ENCODE data around the gene ST3GAL5. TPM values are rescaled to one million over a fixed set of nuclear protein-coding genes. Genes with fewer than 3 reads are reported as not detected.
A peak's percentile ranks its signal among the peaks of the same experiment; 100 is the strongest.

The ST3GAL5 gene
- total RNA-seq, 1 donor from 2014 or later, result 7.7 TPM

DNA sequence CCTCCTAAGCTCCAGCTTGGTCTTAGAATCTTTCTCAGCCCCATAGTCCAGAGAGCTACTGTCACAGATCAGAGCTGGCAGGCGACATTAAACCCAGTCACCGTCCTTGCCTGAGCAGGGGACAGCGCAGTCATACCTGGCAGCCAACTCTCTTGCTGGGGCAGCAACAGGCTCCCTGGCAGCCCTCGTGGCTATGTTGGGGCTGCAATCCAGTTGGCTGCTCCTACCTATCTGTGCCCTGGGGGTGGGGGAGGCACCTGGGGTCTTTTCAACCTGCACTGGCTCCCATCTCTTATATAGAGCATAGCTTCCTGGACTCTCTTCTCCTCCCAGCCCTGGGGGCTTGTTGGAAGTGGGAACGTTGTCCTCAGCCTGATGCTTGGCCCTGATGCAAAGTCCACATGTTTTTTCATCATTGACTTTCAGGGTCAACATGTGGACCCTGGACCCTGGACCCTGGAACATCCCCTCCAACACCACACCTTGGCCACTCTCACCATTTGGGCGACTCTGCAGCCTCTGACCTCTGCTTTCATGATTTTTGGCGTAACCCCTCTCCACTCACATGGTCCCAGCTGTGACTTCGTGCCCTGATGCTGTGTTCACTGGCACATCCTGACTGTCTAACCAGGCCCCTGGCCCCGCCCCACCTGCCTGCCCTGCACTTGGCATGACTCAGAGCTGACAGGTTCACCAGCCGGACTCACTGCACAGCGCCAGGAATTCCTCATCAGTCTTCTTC is 89.4 kb downstream of the ST3GAL5 start:
- ATAC-seq, result peak; percentile 75
- peak; percentile 71 for DNase-seq
- intact Hi-C loops (cut with micrococcal nuclease), result no loop called here

GRCh38 chr2:85797921-85798320 is 90.9 kb downstream of the ST3GAL5 start:
- ATAC-seq (peak; percentile 61), DNase-seq (no peak)
- intact Hi-C loops (cut with micrococcal nuclease), result no loop called here

- ATAC-seq (no peak), DNase-seq (no peak)
- intact Hi-C loops (cut with micrococcal nuclease), result no loop called here
These were observed 91.5 kb downstream of the ST3GAL5 start for GRCh38 chr2:85797263-85797660.

DNA sequence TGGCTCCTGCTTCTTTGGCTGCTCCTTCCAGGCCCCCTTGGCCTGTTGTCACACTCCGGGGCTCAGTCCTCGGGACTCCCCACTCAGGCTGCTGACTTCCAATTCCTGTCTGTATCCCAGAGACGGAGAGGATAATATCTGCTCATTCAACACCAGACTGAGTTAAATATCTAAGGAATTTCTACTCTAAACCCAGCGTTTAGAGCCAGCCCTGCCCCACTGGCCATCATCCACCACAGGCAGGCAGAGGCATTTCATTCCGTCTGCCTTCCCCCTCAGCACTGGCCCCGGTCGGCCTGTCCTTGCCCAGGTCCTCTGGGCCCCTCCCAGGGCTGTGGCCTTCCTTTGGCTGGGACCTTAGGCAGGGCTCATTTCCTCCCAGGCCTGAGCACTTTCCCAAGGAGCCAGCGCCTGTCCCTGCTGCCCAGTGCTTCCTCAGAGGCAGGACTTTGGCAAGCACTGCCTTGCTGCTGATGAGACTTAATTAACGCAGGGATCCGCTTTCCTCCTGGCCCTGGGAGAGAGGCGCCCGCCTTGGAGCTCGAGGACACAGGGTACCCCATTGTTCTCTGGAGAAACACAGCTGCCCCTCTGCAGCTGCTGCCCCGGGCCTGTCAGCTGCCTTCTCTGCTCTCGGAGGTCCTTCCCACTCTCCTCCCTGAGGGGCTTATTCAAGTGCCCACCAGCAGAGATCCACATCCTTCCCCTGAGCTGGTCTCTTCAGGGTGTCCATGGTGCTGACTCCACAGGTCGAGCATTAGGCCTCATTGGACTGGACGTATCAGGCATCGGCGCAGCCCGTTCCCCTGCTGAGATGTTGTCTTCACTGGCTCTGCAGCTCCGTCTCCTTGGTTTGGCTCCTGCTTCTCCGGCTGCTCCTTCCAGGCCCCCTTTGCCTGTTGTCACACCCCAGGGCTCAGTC is 92.2 kb downstream of the ST3GAL5 start:
- DNase-seq (peak; percentile 64), ATAC-seq (peak; percentile 54)
- intact Hi-C loops (cut with micrococcal nuclease), result no loop called here

GRCh38 chr2:85796046-85796340 is 92.8 kb downstream of the ST3GAL5 start:
- ATAC-seq (no peak), DNase-seq (peak; percentile 35)
- intact Hi-C loops (cut with micrococcal nuclease), result no loop called here

DNA sequence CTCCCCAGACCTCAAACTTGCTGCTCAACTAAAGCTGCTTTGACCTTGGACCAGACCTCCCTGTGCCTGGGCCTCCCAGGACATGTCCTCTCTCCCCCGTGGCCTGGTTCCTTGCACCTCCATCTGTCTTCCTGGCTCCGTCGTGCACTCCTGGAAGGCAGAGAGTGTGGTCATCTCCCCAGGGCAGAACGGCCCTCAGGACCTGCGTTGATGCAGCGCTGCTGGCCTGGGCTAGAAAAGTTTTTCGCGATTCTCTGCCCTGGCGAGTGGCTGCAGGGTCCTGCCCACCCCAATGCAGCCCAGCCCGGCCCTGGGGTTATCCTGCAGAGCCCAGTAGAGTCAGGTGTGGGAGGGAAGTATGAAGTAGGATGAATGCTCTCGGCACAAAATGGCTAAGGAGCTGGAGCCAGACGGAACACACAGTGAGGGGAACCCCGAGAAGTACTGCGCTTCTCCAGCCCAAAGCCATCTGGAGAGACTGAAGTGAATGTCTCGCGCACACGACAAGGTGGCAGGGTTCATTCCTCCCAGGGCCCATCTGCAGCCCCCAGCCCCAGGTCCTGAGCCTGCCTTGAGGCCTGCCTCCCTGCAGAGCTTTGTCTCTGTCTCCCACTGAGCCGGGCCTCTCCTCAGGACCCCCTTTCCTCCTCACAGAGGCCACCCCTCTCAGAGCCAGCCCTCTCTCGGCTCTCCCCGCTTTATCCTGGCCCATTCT is 93.3 kb downstream of the ST3GAL5 start:
- intact Hi-C loops (cut with micrococcal nuclease), result no loop called here
- ATAC-seq (no peak), DNase-seq (peak; percentile 28)

DNA sequence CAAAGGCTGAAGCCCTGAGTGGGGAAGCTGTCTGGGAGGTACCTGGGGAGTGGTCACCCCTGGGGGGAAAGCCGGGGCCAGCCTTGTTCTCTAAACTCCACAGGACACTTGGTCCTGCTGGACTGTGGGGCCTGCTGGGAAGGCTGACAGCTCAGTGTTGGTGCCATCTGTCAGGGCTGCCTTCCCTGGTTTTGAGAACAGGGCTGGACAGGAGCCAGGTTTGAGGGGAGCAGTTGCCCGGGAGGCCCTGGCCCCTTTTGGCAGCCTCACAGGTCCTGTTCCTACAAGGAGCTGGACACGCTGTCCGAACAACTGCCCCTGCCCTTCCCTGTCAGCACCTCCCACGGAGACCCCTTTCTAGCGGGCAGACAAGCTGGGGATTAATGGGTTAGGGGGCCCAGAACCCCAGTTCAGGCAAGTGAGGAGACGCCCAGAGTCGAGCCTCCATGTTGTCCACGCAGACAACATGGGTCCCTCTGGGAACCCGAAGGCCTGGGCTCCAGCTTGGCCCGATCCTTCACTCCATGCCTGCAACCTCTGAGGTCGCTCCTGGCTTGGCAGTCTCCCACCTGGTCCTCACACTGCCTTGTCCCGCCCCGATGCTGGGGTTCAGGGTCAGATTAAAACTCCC is 94.2 kb downstream of the ST3GAL5 start:
- DNase-seq (peak; percentile 51), ATAC-seq (peak; percentile 2)
- intact Hi-C loops (cut with micrococcal nuclease), result no loop called here

DNA sequence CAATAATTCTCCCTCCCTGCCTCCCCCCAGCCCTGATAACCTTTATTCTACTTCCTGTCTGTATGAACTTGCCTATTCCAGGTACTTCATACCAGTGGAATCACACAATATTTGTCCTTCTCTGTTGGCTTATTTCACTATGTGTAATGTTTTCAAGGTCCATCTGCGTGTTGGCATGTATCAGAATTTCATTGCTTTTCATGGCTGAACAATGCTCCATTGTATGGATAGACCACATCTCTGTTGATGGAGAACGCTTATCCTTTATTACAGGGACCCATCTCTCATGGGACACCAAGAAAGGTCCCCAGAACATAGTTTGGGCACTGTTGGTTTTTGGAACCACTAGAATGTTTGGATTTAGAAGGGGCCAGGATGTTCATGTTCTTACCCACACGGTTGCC is 94.8 kb downstream of the ST3GAL5 start:
- ATAC-seq, result no peak
- DNase-seq, result no peak
- intact Hi-C loops (cut with micrococcal nuclease), result no loop called here

DNA sequence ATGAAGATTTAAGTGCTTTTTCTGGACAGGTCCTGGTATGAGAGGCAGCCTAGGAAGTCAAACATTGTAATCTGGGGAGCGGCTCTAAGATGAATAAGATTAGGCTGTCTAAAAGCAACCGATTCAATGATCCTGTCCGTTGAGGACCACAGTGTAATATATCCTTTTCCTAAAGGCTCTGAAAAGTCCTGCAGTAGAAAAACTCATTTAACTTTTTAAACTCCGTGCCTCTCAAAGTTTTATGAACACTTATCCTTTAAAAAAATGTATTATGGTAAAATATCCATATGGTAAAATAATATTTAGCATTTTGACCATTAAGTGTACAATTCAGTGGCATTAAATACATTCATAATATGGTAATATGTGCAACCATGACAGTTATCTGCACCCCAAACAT is 95.2 kb downstream of the ST3GAL5 start:
- no peak for ATAC-seq
- DNase-seq, result no peak
- intact Hi-C loops (cut with micrococcal nuclease), result no loop called here

DNA sequence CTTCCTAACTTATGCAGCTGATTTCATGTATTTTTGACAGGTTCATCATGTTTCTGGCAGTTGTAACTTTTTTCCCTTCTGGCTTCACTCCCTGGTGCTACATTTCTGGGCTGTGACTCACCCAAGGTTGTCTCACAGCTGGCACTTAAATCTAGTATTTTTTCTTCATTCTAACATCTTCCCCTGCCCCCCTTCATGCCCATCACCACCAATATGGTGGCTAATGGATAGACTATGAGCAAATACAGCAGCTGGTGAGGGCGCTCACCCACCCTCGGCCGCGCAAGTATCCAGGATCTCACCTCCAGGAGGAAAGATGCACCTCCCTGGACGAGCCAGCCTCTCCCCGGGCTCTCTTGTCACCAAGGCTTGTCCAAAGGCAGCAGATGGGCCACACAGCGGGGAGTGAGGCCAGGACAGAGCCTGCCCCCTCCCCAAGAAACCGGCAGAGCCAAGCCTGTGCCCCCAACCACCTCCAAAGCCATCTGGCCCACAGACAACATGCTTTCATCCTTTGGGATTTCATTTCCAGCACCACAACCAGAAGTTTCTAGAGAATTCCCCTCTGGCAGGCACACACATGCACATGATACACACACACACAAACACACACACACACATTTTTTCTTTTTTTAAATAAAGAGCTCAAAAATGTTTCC is 95.9 kb downstream of the ST3GAL5 start:
- DNase-seq (peak; percentile 36), ATAC-seq (peak; percentile 19)
- intact Hi-C loops (cut with micrococcal nuclease), result no loop called here

DNA sequence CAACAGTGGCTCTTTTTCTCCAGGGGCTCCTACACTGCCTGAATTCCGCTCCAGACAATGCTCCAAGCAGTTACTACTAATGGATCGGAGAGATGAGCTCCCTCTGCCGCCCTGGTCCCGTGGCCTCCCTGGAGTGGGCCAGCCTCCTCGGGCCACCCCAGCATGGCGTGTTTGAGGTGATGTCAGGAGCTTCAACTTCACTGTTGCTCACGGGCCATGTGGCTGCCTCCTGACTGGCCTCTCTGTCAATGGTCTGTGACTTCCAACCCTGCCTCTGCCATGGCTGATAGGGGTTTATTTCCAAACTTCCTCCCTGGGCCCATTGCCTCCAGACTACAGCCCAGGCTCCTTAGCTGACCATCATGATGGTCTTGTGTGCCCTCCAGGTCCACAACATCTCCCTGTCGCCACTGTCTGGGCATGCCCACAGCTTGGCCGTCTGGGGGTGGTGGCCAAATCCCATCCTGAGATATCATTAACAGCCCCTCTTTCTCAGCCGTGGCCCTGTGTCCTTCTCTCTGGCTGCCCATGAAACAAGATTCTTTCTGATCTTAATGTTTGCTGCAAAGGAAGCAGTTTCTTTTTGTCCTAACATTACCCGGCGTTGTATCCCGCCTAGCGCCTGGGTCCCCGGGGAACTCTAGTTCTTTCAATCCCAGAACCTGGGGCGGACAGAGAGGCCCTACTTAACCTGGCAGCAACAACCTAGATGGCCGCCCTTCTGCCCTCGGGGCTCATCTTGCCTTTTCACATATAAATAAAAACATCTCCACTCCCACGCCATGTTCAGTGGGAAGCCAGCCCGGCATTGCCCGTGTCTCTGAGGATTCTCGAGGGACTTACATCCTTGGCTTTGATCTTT is 96.9 kb downstream of the ST3GAL5 start:
- intact Hi-C loops (cut with micrococcal nuclease), result no loop called here
- DNase-seq, result peak; percentile 48
- no peak for ATAC-seq

GRCh38 chr2:85790499-85791188 is 98.1 kb downstream of the ST3GAL5 start:
- intact Hi-C loops (cut with micrococcal nuclease), result no loop called here
- no peak for ATAC-seq
- DNase-seq, result peak; percentile 13

DNA sequence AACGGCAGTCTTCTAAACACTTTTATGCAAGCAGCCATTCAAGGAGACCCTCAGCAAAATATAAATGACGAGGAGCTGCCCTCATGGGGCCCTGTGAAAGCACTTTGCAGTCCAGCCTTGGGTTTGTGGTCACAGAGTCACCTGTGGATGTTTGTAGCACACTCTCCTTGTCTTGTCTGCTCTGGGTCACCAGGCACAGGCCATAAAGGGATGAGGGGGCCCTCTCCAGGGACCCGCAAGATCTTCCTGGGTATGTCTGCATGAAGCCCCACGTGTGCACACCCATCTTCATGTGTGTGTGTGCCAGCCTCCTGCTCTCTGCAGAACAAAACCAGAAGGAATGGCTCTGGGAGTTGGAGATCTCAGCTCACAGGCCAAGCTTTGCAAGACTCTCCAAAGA is 98.8 kb downstream of the ST3GAL5 start:
- no peak for DNase-seq
- intact Hi-C loops (cut with micrococcal nuclease), result no loop called here

DNA sequence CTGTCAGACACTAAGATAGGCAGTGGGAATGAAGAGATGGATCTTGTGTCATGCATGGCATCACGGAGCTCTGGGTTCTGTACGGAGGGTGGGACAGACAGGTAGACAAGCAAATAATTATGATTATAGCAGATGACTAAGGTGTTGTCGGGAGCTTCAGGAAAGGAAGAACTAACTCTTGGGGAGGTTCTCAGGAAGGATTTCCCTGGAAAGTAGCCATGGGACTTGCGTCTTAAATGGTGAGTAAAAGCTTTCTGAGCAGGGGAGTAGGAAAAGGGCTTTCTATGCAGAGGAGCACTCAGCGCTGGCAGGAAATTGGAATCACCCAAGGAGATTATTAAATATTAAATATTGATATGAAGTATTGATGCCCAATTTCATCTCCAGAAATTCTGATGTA is 99.5 kb downstream of the ST3GAL5 start:
- no peak for ATAC-seq
- intact Hi-C loops (cut with micrococcal nuclease), result no loop called here

More for the DNA sequence above, 98.8 kb downstream of the ST3GAL5 start:
- ATAC-seq, result no peak

GRCh38 chr2:85788603-85789002 is 100.2 kb downstream of the ST3GAL5 start:
- ATAC-seq (no peak), DNase-seq (no peak)
- intact Hi-C loops (cut with micrococcal nuclease), result no loop called here

More for the DNA sequence above, 99.5 kb downstream of the ST3GAL5 start:
- DNase-seq, result no peak

DNA sequence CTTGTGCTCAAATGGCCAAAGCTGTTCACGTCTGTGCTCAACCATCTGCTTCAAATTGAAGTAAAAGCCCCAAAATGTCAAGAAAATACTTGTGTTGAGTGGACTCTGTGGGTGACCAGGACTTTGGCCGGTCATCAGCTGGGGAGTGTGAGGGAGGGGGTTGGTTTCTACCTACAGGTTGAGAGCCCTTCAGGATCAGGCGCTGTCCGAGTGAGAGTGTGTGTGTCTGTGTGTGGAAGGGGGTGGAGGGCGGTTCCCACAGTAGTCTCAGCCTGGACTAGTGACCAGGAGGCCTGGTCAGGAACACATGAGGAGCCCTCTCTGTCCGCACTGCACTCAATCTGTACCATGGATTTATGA is 100.8 kb downstream of the ST3GAL5 start:
- intact Hi-C loops (cut with micrococcal nuclease), result no loop called here
- ATAC-seq (no peak), DNase-seq (no peak)

DNA sequence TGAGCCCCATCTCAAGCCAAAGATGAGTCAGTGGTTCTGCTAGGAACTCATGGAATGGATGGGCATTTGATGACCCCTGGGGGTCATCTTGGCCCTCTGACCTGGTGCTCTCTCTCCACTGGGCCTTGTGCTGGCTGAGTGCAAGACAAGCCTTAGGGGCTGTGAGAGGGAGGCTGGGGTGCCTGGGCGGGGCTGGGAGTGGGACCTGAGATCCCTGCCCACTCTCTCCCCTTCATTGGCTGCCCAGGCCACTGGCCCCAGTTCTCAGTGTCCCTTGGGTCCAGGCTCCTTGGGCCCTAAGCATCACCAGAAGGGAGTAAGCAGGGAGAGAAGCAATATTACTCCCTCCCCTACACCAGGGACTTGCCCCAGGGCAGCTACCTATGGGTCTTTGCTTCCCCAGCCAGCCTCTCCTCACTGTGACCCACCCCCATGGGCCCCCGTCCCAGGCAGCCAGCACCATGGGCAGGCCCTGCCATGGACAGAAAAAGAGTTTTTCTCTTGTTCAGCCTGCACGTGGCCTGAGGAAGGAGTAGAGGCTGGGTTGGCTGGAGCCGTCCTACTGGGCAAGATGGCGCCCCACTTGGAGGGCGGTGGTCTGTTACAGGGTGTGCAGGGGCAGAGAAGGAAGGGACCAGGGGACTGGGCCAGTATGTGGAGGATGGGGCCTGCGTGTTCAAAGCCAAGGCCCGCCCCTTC is 101.4 kb downstream of the ST3GAL5 start:
- ATAC-seq, result no peak
- intact Hi-C loops (cut with micrococcal nuclease), result no loop called here
- no peak for DNase-seq

Measured in left ventricle myocardium superior (tissue), 1 donor.